ENCODE data around the gene CORO2A. TPM values are rescaled to one million over a fixed set of nuclear protein-coding genes. Genes with fewer than 3 reads are reported as not detected.

The CORO2A gene
- total and polyA plus RNA-seq, 2 of the 13 experiments (the other 11 are each of a cell fraction or from before 2014, with no cell fraction given), result 14.4 to 15.3 TPM

DNA sequence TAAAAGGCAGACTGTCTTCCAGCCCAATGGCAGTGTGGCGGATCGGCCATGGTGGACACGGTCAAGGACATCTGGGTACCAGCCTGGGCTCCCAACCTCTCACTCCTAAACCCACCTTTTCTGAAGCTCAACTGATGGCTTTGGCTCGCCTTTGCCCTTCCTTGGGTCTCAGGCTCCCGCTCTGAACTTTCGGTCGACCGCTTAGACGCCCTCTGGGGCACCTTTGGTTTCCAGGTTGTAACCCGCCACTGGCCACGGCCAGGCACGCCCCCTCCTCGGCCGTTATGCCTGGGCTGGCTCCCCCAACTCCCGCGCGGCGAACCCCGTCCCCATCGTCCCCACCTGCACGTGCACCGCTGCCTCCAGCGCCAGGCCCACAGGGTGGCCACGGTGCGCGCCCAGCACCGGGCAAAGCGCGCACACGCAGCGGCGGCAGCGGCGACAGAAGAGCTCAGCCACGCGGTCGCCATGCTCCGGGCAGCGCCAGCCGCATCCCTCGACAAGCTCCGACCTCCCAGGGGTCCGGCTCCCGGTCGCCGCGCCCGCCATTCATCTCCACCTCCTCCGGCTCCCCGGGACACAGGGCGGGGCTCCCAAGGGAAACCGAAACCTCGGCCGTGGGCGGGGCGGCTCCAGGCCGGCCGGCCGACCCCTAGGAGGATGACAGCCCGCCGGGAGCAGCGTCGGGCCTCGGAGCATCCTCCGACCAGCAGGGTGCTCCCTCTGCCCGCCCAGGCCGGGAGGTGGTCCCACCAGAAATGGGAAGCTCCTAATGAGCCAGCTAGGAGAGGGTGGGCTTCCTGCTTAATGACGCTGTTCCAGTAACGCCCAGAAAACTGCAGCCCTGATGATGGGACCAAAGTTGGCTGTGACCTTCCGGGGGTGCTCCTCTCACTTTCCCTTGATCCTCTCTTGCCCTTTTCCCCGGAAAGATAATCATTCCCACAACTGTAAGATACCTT is 73.5 kb downstream of the CORO2A start, which contains the start of gene TRIM14 (continued):
- TF ChIP-seq ZNF703 (CRISPR knock-in tag; IDR thresholded peaks at IDR 0.05; ENCODE audit: borderline replicate concordance) (0 out of 2 replicates have a peak, but pooled peaks have one; percentile 71), ZNF563 (CRISPR knock-in tag; IDR thresholded peaks at IDR 0.05) (peak; percentile 42; the same call in 1 of the 2 replicates), HNF4G (IDR thresholded peaks at IDR 0.05; ENCODE audit: borderline replicate concordance, low read depth, low read length) (no peak), HNF4G (CRISPR knock-in tag; IDR thresholded peaks at IDR 0.05; ENCODE audit: borderline replicate concordance, low read depth) (no peak), ZNF367 (CRISPR knock-in tag; IDR thresholded peaks at IDR 0.05; ENCODE audit: borderline replicate concordance) (no peak; the same call in 1 of the 2 replicates), MAFK (conservative IDR thresholded peaks at IDR 0.05 in 1 of 2, IDR thresholded peaks at IDR 0.05 in 1 of 2; ENCODE audit: low read length in 2 of 2) (no peak), FOXP1 (IDR thresholded peaks at IDR 0.05) (no peak), FOXP1 (CRISPR knock-in tag; IDR thresholded peaks at IDR 0.05) (no peak), ZNF143 (CRISPR knock-in tag; IDR thresholded peaks at IDR 0.05) (no peak), NR2C2 (CRISPR knock-in tag; IDR thresholded peaks at IDR 0.05; ENCODE audit: borderline replicate concordance) (peak; percentile 52; the same call in 1 of the 2 replicates), NR3C1 (CRISPR knock-in tag; IDR thresholded peaks at IDR 0.05) (no peak), TBX2 (CRISPR knock-in tag; IDR thresholded peaks at IDR 0.05; ENCODE audit: borderline replicate concordance) (peak; percentile 63; the same call in 1 of the 2 replicates), ZSCAN29 (CRISPR knock-in tag; conservative IDR thresholded peaks at IDR 0.05) (0 out of 2 replicates have a peak, but pooled peaks have one; percentile 44), KAT2B (IDR thresholded peaks at IDR 0.05; ENCODE audit: borderline replicate concordance, low read depth, low read length) (no peak), KLF12 (CRISPR knock-in tag; IDR thresholded peaks at IDR 0.05; ENCODE audit: borderline replicate concordance) (peak; percentile 27; the same call in 1 of the 2 replicates), SMC3 (IDR thresholded peaks at IDR 0.05; ENCODE audit: low read length) (no peak; the same call in 1 of the 2 replicates)
- TF ChIP-seq, protein P1, sequence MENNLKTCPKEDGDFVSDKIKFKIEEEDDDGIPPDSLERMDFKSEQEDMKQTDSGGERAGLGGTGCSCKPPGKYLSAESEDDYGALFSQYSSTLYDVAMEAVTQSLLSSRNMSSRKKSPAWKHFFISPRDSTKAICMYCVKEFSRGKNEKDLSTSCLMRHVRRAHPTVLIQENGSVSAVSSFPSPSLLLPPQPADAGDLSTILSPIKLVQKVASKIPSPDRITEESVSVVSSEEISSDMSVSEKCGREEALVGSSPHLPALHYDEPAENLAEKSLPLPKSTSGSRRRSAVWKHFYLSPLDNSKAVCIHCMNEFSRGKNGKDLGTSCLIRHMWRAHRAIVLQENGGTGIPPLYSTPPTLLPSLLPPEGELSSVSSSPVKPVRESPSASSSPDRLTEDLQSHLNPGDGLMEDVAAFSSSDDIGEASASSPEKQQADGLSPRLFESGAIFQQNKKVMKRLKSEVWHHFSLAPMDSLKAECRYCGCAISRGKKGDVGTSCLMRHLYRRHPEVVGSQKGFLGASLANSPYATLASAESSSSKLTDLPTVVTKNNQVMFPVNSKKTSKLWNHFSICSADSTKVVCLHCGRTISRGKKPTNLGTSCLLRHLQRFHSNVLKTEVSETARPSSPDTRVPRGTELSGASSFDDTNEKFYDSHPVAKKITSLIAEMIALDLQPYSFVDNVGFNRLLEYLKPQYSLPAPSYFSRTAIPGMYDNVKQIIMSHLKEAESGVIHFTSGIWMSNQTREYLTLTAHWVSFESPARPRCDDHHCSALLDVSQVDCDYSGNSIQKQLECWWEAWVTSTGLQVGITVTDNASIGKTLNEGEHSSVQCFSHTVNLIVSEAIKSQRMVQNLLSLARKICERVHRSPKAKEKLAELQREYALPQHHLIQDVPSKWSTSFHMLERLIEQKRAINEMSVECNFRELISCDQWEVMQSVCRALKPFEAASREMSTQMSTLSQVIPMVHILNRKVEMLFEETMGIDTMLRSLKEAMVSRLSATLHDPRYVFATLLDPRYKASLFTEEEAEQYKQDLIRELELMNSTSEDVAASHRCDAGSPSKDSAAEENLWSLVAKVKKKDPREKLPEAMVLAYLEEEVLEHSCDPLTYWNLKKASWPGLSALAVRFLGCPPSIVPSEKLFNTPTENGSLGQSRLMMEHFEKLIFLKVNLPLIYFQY (CRISPR knock-in tag; IDR thresholded peaks at IDR 0.05; ENCODE audit: borderline replicate concordance), result peak; percentile 43; the same call in 1 of the 2 replicates
- TF ChIP-seq, protein P2, sequence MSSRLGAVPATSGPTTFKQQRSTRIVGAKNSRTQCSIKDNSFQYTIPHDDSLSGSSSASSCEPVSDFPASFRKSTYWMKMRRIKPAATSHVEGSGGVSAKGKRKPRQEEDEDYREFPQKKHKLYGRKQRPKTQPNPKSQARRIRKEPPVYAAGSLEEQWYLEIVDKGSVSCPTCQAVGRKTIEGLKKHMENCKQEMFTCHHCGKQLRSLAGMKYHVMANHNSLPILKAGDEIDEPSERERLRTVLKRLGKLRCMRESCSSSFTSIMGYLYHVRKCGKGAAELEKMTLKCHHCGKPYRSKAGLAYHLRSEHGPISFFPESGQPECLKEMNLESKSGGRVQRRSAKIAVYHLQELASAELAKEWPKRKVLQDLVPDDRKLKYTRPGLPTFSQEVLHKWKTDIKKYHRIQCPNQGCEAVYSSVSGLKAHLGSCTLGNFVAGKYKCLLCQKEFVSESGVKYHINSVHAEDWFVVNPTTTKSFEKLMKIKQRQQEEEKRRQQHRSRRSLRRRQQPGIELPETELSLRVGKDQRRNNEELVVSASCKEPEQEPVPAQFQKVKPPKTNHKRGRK (CRISPR knock-in tag; IDR thresholded peaks at IDR 0.05), result no peak
- TF ChIP-seq, protein P3, sequence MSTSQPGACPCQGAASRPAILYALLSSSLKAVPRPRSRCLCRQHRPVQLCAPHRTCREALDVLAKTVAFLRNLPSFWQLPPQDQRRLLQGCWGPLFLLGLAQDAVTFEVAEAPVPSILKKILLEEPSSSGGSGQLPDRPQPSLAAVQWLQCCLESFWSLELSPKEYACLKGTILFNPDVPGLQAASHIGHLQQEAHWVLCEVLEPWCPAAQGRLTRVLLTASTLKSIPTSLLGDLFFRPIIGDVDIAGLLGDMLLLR (CRISPR knock-in tag; IDR thresholded peaks at IDR 0.05), result peak; percentile 83; the same call in 1 of the 2 replicates
- TF ChIP-seq, protein P4, sequence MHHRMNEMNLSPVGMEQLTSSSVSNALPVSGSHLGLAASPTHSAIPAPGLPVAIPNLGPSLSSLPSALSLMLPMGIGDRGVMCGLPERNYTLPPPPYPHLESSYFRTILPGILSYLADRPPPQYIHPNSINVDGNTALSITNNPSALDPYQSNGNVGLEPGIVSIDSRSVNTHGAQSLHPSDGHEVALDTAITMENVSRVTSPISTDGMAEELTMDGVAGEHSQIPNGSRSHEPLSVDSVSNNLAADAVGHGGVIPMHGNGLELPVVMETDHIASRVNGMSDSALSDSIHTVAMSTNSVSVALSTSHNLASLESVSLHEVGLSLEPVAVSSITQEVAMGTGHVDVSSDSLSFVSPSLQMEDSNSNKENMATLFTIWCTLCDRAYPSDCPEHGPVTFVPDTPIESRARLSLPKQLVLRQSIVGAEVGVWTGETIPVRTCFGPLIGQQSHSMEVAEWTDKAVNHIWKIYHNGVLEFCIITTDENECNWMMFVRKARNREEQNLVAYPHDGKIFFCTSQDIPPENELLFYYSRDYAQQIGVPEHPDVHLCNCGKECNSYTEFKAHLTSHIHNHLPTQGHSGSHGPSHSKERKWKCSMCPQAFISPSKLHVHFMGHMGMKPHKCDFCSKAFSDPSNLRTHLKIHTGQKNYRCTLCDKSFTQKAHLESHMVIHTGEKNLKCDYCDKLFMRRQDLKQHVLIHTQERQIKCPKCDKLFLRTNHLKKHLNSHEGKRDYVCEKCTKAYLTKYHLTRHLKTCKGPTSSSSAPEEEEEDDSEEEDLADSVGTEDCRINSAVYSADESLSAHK (CRISPR knock-in tag; IDR thresholded peaks at IDR 0.05; ENCODE audit: borderline replicate concordance), result no peak

Data from HepG2 (cell line).